H9 (cell line): ENCODE measurements around the gene ZNF646. TPM values are rescaled to one million over a fixed set of nuclear protein-coding genes. Genes with fewer than 3 reads are reported as not detected.

Experiments used
- DNase-seq: peaks from one replicate; pipeline ENCODE4 v3.0.0-alpha.2; 2017
- H2AFZ ChIP-seq: one replicate; pipeline ENCODE4 v1.6.1; 2013; ENCODE audit warnings: mild to moderate bottlenecking, low read length, control low read depth, moderate library complexity
- H2AK5ac ChIP-seq: 2 replicates; pipeline ENCODE4 v1.6.1; 2013; ENCODE audit warnings: low read length, control low read depth, mixed read lengths; ENCODE audit not compliant: insufficient read length
- H2BK120ac ChIP-seq: one replicate; pipeline ENCODE4 v1.6.1; 2013; ENCODE audit warnings: low read depth, mild to moderate bottlenecking, low read length, control low read depth, inconsistent platforms; ENCODE audit not compliant: poor library complexity, severe bottlenecking
- H2BK12ac ChIP-seq: 2 replicates; pipeline ENCODE4 v1.6.1; 2013; ENCODE audit warnings: low read length, control low read depth, mixed read lengths, low read depth; ENCODE audit not compliant: insufficient read length
- H2BK15ac ChIP-seq: 2 replicates; pipeline ENCODE4 v1.6.1; 2013; ENCODE audit warnings: low read depth, low read length, control low read depth
- H2BK20ac ChIP-seq: one replicate; pipeline ENCODE4 v1.6.1; 2013; ENCODE audit warnings: low read depth, mild to moderate bottlenecking, low read length, control low read depth, inconsistent platforms; ENCODE audit not compliant: poor library complexity, severe bottlenecking
- H2BK5ac ChIP-seq: 2 replicates; pipeline ENCODE4 v1.6.1; 2013; ENCODE audit warnings: low read length, control low read depth, mixed read lengths; ENCODE audit not compliant: insufficient read length
- H3K14ac ChIP-seq: 2 replicates; pipeline ENCODE4 v1.6.1; 2013; ENCODE audit warnings: low read length, control low read depth; ENCODE audit not compliant: insufficient read depth
- H3K18ac ChIP-seq: 2 replicates; pipeline ENCODE4 v1.6.1; 2013; ENCODE audit warnings: low read depth, mild to moderate bottlenecking, mixed read lengths, low read length, control low read depth; ENCODE audit not compliant: insufficient read length
- H3K23ac ChIP-seq: 2 replicates; pipeline ENCODE4 v1.6.1; 2013; ENCODE audit warnings: low read length, control low read depth, mixed read lengths, low read depth; ENCODE audit not compliant: insufficient read length
- H3K23me2 ChIP-seq: 2 replicates; pipeline ENCODE4 v1.6.1; 2013; ENCODE audit warnings: low read depth, mild to moderate bottlenecking, mixed read lengths, low read length, control low read depth; ENCODE audit not compliant: insufficient read length, poor library complexity, severe bottlenecking
- H3K27ac ChIP-seq: 2 replicates; pipeline ENCODE4 v1.5.1; 2013; ENCODE audit warnings: low read length, control low read depth, mixed read lengths, low read depth; ENCODE audit not compliant: insufficient read length
- H3K27me3 ChIP-seq: 2 replicates; pipeline ENCODE4 v1.6.1; 2013; ENCODE audit warnings: low read length, control low read depth, inconsistent platforms; ENCODE audit not compliant: insufficient read depth
- H3K4ac ChIP-seq: 2 replicates; pipeline ENCODE4 v1.6.1; 2013; ENCODE audit warnings: low read depth, mild to moderate bottlenecking, control low read depth, inconsistent platforms, low read length, moderate library complexity
- H3K4me1 ChIP-seq: 2 replicates; pipeline ENCODE4 v1.6.1; 2013; ENCODE audit warnings: low read length, control low read depth, inconsistent platforms; ENCODE audit not compliant: insufficient read depth
- H3K4me2 ChIP-seq: 2 replicates; pipeline ENCODE4 v1.6.1; 2013; ENCODE audit warnings: low read length, control low read depth, mixed read lengths; ENCODE audit not compliant: insufficient read length, insufficient read depth
- H3K56ac ChIP-seq: 2 replicates; pipeline ENCODE4 v1.6.1; 2013; ENCODE audit warnings: low read depth, mild to moderate bottlenecking, mixed read lengths, low read length, control low read depth; ENCODE audit not compliant: insufficient read length
- H3K79me1 ChIP-seq: 2 replicates; pipeline ENCODE4 v1.6.1; 2013; ENCODE audit warnings: low read depth, mild to moderate bottlenecking, moderate library complexity, low read length, control low read depth, inconsistent platforms; ENCODE audit not compliant: insufficient read depth, poor library complexity, severe bottlenecking
- H3K79me2 ChIP-seq: 2 replicates; pipeline ENCODE4 v1.6.1; 2013; ENCODE audit warnings: low read length, control low read depth, inconsistent platforms; ENCODE audit not compliant: insufficient read depth
- H3K9ac ChIP-seq: 2 replicates; pipeline ENCODE4 v1.6.1; 2013; ENCODE audit warnings: low read length, control low read depth, mixed read lengths; ENCODE audit not compliant: insufficient read length; ENCODE audit errors: extremely low read depth
- H3K9me3 ChIP-seq: one replicate; pipeline ENCODE4 v1.6.1; 2013; ENCODE audit warnings: low read depth, low read length, inconsistent platforms; ENCODE audit not compliant: control insufficient read depth
- H3T11ph ChIP-seq: one replicate; pipeline ENCODE4 v1.6.1; 2013; ENCODE audit warnings: mild to moderate bottlenecking, low read length, control low read depth, inconsistent platforms
- H4K20me1 ChIP-seq: one replicate; pipeline ENCODE4 v1.6.1; 2013; ENCODE audit not compliant: control insufficient read depth, insufficient read length, insufficient read depth
- H4K5ac ChIP-seq: 2 replicates; pipeline ENCODE4 v1.6.1; 2013; ENCODE audit warnings: low read depth, mild to moderate bottlenecking, mixed read lengths, low read length, control low read depth; ENCODE audit not compliant: insufficient read length
- H4K8ac ChIP-seq: replicated peaks from 2 replicates; pipeline ENCODE4 v1.6.1; 2013; ENCODE audit warnings: low read length, control low read depth, mixed read lengths, low read depth; ENCODE audit not compliant: insufficient read length
- H4K91ac ChIP-seq: 2 replicates; pipeline ENCODE4 v1.6.1; 2013; ENCODE audit warnings: low read depth, mild to moderate bottlenecking, moderate library complexity, mixed read lengths, low read length, control low read depth; ENCODE audit not compliant: insufficient read length
- H3K27ac Mint-ChIP-seq, 3 experiments: 2 replicates in 2 of 3; 3 replicates in 1 of 3; pipeline ENCODE4 v1.8.0; 2020 to 2021; ENCODE audit warnings: mixed read lengths in 3 of 3, mild to moderate bottlenecking in 1 of 3, moderate library complexity in 1 of 3
- H3K27me3 Mint-ChIP-seq: 2 replicates; pipeline ENCODE4 v1.8.0; 2021; ENCODE audit warnings: low read depth, mild to moderate bottlenecking, moderate library complexity, mixed read lengths
- H3K36me3 Mint-ChIP-seq, 3 experiments: 2 replicates in 2 of 3; 3 replicates in 1 of 3; pipeline ENCODE4 v1.8.0; 2020 to 2021; ENCODE audit warnings: low read depth in 3 of 3, mixed read lengths in 3 of 3; ENCODE audit not compliant: insufficient read depth in 1 of 3
- H3K4me1 Mint-ChIP-seq, 2 experiments: 2 replicates each; pipeline ENCODE4 v1.8.0; 2020; ENCODE audit warnings: mixed read lengths in 2 of 2
- H3K4me3 Mint-ChIP-seq, 2 experiments: 2 replicates in 1 of 2; 3 replicates in 1 of 2; pipeline ENCODE4 v1.8.0; 2020 to 2021; ENCODE audit warnings: mild to moderate bottlenecking in 2 of 2, mixed read lengths in 2 of 2, moderate library complexity in 1 of 2
- H3K9me3 Mint-ChIP-seq, 2 experiments: 2 replicates in 1 of 2; 3 replicates in 1 of 2; pipeline ENCODE4 v1.8.0; 2020; ENCODE audit warnings: mild to moderate bottlenecking in 2 of 2, mixed read lengths in 2 of 2, moderate library complexity in 1 of 2
- WGBS: extraction: QIAGEN DNeasy Blood & Tissue Kit; methylation state at CpG from one replicate; pipeline ENCODE4 v1.1.7; 2013; ENCODE audit warnings: missing lambda C conversion rate, low lambda C conversion rate, mixed read lengths; ENCODE audit not compliant: insufficient read length; ENCODE audit errors: extremely low coverage; 5-methylcytosine and 5-hydroxymethylcytosine counted together
- total RNA-seq: library from RNA; stranded (reverse); gene quantifications from 2 replicates; pipeline ENCODE4 v1.2.1, GENCODE V29; 2021
- TF ChIP-seq, protein P1 (sequence below): fragments of 200-600 bp; sonication (generic); conservative IDR thresholded peaks from 3 replicates; pipeline ENCODE4 v1.8.0; 2021; ENCODE audit warnings: antibody characterized with exemption, mild to moderate bottlenecking

The ZNF646 gene
- total RNA-seq, 1 experiment from 2014 or later = 29.2 TPM

DNA sequence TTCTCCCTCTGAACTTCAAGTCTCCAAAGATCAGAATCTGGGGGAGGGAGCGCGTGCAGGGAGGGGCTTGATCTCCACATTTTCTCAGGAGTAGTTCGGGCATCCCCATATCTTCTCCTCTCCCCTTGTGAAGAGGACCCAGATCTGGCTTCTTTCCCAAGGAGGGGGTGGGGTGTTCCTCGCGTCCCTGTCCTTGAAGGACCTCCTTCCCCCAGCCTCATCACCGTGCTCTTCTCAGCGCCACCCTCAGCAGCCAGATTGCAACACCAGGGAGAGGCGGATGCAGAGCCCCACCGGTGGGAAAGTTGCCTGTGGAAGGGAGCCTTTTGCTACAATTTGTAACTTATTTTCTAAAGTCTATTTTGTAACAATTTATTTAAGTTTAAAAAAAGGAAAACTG is 8.9 kb downstream of the ZNF646 start:
- no peak overlapping the region for H3K18ac ChIP-seq
- H2BK120ac ChIP-seq = no peak overlapping the region
- H2BK15ac ChIP-seq = no peak overlapping the region
- peaks cover 20 to 44% (median 42%) of the 10 kb centered on the region in 3 experiments; a peak in 6 of 7 replicates for H3K36me3 Mint-ChIP-seq
- no peak overlapping the region for H3T11ph ChIP-seq
- H3K4me3 Mint-ChIP-seq = no peak overlapping the region
- no peak overlapping the region for H4K5ac ChIP-seq
- H3K9me3 ChIP-seq = no peaks in the 10 kb centered on the region
- no CpG with 5 or more reads among the region's 9 CpGs for WGBS
- H3K14ac ChIP-seq = no peak overlapping the region
- no peak overlapping the region for H3K4me2 ChIP-seq
- no peaks in the 10 kb centered on the region for H3K4me1 ChIP-seq
- H3K4me1 Mint-ChIP-seq = peaks cover 0 to 3% of the 10 kb centered on the region in 2 experiments; a peak in 1 of 4 replicates
- H2BK5ac ChIP-seq = no peak overlapping the region
- TF ChIP-seq, protein P1, sequence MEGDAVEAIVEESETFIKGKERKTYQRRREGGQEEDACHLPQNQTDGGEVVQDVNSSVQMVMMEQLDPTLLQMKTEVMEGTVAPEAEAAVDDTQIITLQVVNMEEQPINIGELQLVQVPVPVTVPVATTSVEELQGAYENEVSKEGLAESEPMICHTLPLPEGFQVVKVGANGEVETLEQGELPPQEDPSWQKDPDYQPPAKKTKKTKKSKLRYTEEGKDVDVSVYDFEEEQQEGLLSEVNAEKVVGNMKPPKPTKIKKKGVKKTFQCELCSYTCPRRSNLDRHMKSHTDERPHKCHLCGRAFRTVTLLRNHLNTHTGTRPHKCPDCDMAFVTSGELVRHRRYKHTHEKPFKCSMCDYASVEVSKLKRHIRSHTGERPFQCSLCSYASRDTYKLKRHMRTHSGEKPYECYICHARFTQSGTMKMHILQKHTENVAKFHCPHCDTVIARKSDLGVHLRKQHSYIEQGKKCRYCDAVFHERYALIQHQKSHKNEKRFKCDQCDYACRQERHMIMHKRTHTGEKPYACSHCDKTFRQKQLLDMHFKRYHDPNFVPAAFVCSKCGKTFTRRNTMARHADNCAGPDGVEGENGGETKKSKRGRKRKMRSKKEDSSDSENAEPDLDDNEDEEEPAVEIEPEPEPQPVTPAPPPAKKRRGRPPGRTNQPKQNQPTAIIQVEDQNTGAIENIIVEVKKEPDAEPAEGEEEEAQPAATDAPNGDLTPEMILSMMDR = no peak
- H3K23ac ChIP-seq = no peak overlapping the region
- H3K79me1 ChIP-seq = no peaks in the 10 kb centered on the region
- no peaks in the 10 kb centered on the region for H3K79me2 ChIP-seq
- no peak overlapping the region for H3K4ac ChIP-seq
- no peaks in the 10 kb centered on the region for H3K9me3 Mint-ChIP-seq
- no peaks in the 10 kb centered on the region for H3K23me2 ChIP-seq
- no peak overlapping the region for H4K91ac ChIP-seq
- H2BK12ac ChIP-seq = no peak overlapping the region
- H3K9ac ChIP-seq = no peak overlapping the region
- H3K27me3 Mint-ChIP-seq = no peaks in the 10 kb centered on the region
- no peak overlapping the region for H2AFZ ChIP-seq
- H3K27me3 ChIP-seq = no peaks in the 10 kb centered on the region
- H3K27ac ChIP-seq = no peak overlapping the region
- no peak overlapping the region for H4K8ac ChIP-seq
- no peak overlapping the region for H3K56ac ChIP-seq
- no peak overlapping the region for H2BK20ac ChIP-seq
- peak; percentile 14 for DNase-seq
- H2AK5ac ChIP-seq = no peak overlapping the region
- peaks cover 4% of the 10 kb centered on the region for H4K20me1 ChIP-seq
- no peak overlapping the region for H3K27ac Mint-ChIP-seq
